Ishikawa (cell line): ENCODE data around the gene TNFAIP8L3.

Experiments
- CEBPB ChIP-seq: IDR thresholded peaks from 2 replicates; pipeline ENCODE4 v1.6.1; 2012
- CREB1 ChIP-seq: IDR thresholded peaks from 2 replicates; pipeline ENCODE4 v1.6.1; 2012; ENCODE audit warnings: low read depth
- EGR1 ChIP-seq: IDR thresholded peaks from 2 replicates; pipeline ENCODE4 v1.6.1; 2012
- EP300 ChIP-seq: IDR thresholded peaks from 2 replicates; pipeline ENCODE4 v1.6.1; 2012; ENCODE audit warnings: borderline replicate concordance
- FOXM1 ChIP-seq: IDR thresholded peaks from 2 replicates; pipeline ENCODE4 v1.6.1; 2012; ENCODE audit warnings: low read depth, borderline replicate concordance
- MAX ChIP-seq: IDR thresholded peaks from 2 replicates; pipeline ENCODE4 v1.6.1; 2012
- NFIC ChIP-seq: IDR thresholded peaks from 2 replicates; pipeline ENCODE4 v1.6.1; 2012
- RAD21 ChIP-seq: IDR thresholded peaks from 2 replicates; pipeline ENCODE4 v1.6.1; 2012; ENCODE audit warnings: low read depth
- REST ChIP-seq: IDR thresholded peaks from 2 replicates; pipeline ENCODE4 v1.6.1; 2012; ENCODE audit warnings: low read depth, mild to moderate bottlenecking
- TAF1 ChIP-seq: IDR thresholded peaks from 2 replicates; pipeline ENCODE4 v1.6.1; 2012; ENCODE audit warnings: low read depth, mild to moderate bottlenecking
- TCF12 ChIP-seq: IDR thresholded peaks from 2 replicates; pipeline ENCODE4 v1.6.1; 2012; ENCODE audit warnings: low read depth
- TEAD4 ChIP-seq: IDR thresholded peaks from 2 replicates; pipeline ENCODE4 v1.6.1; 2012
- YY1 ChIP-seq: IDR thresholded peaks from 2 replicates; pipeline ENCODE4 v1.6.1; 2012; ENCODE audit warnings: low read depth
- ZBTB7A ChIP-seq: IDR thresholded peaks from 2 replicates; pipeline ENCODE4 v1.6.1; 2012; ENCODE audit warnings: low read depth
- TF ChIP-seq, protein P1 (sequence below): IDR thresholded peaks from 2 replicates; pipeline ENCODE4 v1.6.1; 2012

TNFAIP8L3 gene

DNA sequence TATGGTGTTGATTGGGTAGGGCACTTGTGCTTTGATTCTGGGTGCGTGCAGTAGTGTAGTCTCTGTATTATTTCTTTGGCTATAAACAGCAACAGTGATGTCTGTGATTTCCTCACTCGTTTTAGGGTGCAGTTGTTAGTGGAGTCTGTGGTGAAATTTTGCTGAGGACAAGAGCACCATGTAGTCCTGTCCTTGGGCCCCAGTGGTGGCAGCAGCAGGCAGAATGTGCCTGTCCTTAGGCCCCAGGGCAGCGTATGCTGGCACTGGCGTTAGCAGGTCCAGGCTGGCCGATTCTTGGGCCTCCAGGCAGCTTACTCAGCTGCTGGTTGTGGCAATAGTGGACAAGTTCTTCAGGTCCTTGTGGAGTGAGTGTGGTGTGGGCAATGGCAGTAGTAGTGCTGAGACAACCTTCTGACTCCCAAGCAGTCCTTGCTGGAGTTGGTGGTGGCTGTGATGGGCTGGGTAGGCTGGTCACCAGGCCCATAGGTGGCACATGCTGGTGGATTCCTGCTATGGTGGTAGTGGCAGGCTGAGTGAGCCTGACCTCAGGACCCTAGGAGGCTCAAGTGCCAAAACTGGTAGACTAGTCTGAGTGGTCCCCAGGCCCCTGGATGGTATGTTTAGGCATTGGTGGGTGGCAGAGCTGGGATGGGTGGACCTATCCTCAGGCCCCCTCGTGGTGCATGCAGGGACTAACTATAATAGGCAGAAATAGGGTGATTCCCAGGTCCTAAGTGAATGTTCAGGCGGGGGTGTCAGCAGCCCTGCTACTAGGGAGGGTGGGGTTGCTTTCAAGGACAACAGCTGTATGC, 56.3 kb downstream of the TNFAIP8L3 start:
- no peak for TF ChIP-seq TCF12
- TF ChIP-seq TEAD4 = no peak
- TF ChIP-seq EP300 = no peak
- TF ChIP-seq, protein P1, sequence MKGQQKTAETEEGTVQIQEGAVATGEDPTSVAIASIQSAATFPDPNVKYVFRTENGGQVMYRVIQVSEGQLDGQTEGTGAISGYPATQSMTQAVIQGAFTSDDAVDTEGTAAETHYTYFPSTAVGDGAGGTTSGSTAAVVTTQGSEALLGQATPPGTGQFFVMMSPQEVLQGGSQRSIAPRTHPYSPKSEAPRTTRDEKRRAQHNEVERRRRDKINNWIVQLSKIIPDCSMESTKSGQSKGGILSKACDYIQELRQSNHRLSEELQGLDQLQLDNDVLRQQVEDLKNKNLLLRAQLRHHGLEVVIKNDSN = no peak
- TF ChIP-seq CEBPB = no peak
- no peak for TF ChIP-seq REST
- no peak for TF ChIP-seq CREB1
- TF ChIP-seq MAX = no peak
- no peak for TF ChIP-seq TAF1
- no peak for TF ChIP-seq ZBTB7A
- no peak for TF ChIP-seq NFIC
- no peak for TF ChIP-seq FOXM1
- TF ChIP-seq RAD21 = no peak

GRCh38 chr15:51030649-51031316, 63.9 kb downstream of the TNFAIP8L3 start:
- TF ChIP-seq REST (no peak), CEBPB (no peak), EGR1 (no peak), FOXM1 (no peak), TAF1 (no peak), YY1 (no peak), TCF12 (no peak), EP300 (no peak), NFIC (no peak), MAX (no peak), TEAD4 (no peak), ZBTB7A (no peak), RAD21 (no peak), CREB1 (no peak)
- TF ChIP-seq, protein P1 = no peak

DNA sequence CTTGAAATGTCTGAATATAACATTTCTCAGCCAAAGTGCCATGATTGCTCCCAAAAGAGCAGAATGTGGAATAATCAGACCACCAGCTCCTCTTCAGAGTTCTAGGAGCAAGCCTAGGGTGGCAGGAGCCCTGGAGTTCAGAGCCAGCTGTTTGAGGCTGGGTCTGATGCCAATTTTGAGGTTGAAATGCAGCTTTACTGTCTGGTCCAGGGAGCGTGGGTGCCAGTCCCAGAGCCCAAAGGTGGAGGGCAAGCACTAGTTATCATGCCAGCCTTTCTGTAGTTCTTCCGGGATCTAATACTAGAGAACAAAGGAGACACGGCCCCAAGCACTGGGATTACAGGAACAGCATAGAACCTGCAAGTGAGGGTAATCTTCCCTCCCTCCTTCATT, 69.3 kb downstream of the TNFAIP8L3 start:
- TF ChIP-seq NFIC = no peak
- TF ChIP-seq TAF1 = no peak
- no peak for TF ChIP-seq TCF12
- no peak for TF ChIP-seq EGR1
- no peak for TF ChIP-seq CREB1
- no peak for TF ChIP-seq EP300
- no peak for TF ChIP-seq CEBPB
- TF ChIP-seq, protein P1 = no peak
- TF ChIP-seq YY1 = no peak
- no peak for TF ChIP-seq FOXM1
- no peak for TF ChIP-seq ZBTB7A
- TF ChIP-seq TEAD4 = no peak
- no peak for TF ChIP-seq MAX

DNA sequence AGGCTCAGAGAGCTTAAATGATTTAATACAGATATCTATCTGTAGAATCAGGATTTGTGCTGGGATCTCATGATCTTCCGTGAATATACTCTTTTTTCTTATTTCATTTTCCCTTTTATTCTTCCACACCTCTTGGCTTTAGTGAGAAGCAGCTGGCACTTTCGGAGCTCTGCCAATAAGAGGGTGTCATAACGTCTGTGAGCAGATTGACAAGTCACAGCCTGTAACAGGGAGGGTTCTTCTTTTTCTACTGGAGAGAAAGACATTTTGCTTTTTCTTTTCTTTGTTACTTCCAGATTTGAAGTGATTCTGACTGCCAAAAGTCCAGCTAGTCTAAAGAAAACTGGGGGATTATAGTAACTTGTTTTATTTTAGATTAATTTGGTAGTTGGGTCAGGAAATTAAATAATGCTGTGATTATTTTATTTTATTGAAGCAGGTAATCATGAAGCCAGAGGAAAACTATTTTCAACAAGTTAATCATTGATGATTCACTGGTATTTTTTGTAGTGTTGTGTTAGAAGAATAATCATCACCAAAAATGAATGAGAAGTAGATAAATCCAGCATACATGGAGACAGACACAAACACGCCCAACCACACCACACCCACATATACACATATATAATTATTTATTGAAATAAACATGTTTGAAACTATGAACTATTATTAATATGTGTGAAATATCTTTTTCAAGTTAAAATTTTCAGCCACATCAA, 69.8 kb downstream of the TNFAIP8L3 start:
- TF ChIP-seq FOXM1 (no peak), EP300 (no peak), TAF1 (no peak), RAD21 (no peak), TEAD4 (no peak), YY1 (no peak), NFIC (no peak), CREB1 (no peak), MAX (no peak), ZBTB7A (no peak), EGR1 (no peak)
